ENCODE results near the gene IST1. TPM values are rescaled to one million over a fixed set of nuclear protein-coding genes. Genes with fewer than 3 reads are reported as not detected.

IST1 gene
- total and polyA plus RNA-seq, 2 donors (not counting 1 experiment from before 2014, with no cell fraction given): 139 to 221 TPM

DNA sequence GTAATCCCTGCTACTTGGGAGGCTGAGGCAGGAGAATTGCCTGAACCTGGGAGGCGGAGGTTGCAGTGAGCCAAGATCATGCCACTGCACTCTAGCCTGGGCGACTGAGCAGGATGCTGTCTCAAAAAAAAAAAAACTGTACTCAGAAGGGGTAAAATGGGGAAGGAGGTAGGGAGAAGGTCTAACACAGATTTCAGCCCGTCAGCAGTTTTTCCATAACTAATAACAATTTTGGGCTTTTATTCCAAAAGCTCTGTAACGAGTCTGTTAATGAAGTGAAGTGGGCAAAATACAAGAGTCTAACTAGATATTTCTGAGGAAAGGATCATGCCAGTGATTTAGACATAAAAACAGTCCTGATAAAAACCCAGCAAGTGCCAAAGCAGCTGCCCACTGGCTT, 22.1 kb upstream of the IST1 start:
- Histone ChIP-seq H3K36me3 (ENCODE audit: control insufficient read depth, insufficient read depth, low read length) (no peaks in the 10 kb centered on the region), H3K9me3 (ENCODE audit: control insufficient read depth, insufficient read depth, low read depth, low read length) (no peaks in the 10 kb centered on the region), H4K20me1 (ENCODE audit: control insufficient read depth, extremely low read depth, insufficient read depth, low read length) (no peaks in the 10 kb centered on the region), H3K9ac (ENCODE audit: insufficient read depth, low read length) (no peak overlapping the region), H3K4me3 (replicated peaks in 1 of 4; ENCODE audit: control extremely low read depth in 1 of 4, insufficient read depth in 1 of 4, low read depth in 3 of 4, low read length in 4 of 4) (no peak overlapping the region), H3K79me2 (ENCODE audit: control insufficient read depth, insufficient read depth, low read length) (no peaks in the 10 kb centered on the region), H3K4me1 (ENCODE audit: control insufficient read depth, extremely low read depth, insufficient read depth, low read length) (no peaks in the 10 kb centered on the region), H3K27ac (ENCODE audit: insufficient read depth, low read length) (no peak overlapping the region), H2AFZ (ENCODE audit: low read length) (no peak overlapping the region), H3K4me2 (ENCODE audit: extremely low read depth, insufficient read depth, low read length) (no peak overlapping the region), H3K27me3 (ENCODE audit: control insufficient read depth, insufficient read depth, low read length) (no peaks in the 10 kb centered on the region)
- TF ChIP-seq EZH2 (IDR thresholded peaks at IDR 0.05; ENCODE audit: low read length, missing control alignments): no peak
- TF ChIP-seq, protein P1, sequence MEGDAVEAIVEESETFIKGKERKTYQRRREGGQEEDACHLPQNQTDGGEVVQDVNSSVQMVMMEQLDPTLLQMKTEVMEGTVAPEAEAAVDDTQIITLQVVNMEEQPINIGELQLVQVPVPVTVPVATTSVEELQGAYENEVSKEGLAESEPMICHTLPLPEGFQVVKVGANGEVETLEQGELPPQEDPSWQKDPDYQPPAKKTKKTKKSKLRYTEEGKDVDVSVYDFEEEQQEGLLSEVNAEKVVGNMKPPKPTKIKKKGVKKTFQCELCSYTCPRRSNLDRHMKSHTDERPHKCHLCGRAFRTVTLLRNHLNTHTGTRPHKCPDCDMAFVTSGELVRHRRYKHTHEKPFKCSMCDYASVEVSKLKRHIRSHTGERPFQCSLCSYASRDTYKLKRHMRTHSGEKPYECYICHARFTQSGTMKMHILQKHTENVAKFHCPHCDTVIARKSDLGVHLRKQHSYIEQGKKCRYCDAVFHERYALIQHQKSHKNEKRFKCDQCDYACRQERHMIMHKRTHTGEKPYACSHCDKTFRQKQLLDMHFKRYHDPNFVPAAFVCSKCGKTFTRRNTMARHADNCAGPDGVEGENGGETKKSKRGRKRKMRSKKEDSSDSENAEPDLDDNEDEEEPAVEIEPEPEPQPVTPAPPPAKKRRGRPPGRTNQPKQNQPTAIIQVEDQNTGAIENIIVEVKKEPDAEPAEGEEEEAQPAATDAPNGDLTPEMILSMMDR (conservative IDR thresholded peaks at IDR 0.05 in 1 of 2, IDR thresholded peaks at IDR 0.05 in 1 of 2; ENCODE audit: low read depth in 1 of 2, low read length in 2 of 2): no peak
- DNase-seq (ENCODE audit: low read depth in 2 of 2): no peak

DNA sequence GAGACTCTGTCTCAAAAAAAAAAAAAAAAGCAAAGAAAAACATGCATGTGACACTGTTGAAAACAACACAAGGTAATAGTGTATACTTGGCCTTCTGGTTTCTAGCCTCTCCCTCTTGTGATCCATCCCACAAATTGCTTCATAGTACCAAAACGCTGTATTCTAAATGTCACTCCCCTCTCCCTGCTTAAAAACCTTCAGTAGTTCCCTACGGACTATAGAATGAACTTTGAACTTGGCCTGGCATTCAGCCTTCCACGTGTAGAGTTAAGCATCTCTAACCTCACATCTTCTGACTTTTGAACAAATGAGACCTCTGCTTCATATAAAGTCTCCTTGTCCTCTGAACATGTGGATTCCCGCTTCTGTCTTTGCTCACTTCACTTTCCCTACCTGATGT, 16.4 kb upstream of the IST1 start:
- no peak overlapping the region for H3K4me2 ChIP-seq (ENCODE audit: extremely low read depth, insufficient read depth, low read length)
- H4K20me1 ChIP-seq (ENCODE audit: control insufficient read depth, extremely low read depth, insufficient read depth, low read length): no peaks in the 10 kb centered on the region
- no peak overlapping the region for H2AFZ ChIP-seq (ENCODE audit: low read length)
- H3K27ac ChIP-seq (ENCODE audit: insufficient read depth, low read length): no peak overlapping the region
- H3K79me2 ChIP-seq (ENCODE audit: control insufficient read depth, insufficient read depth, low read length): no peaks in the 10 kb centered on the region
- H3K4me3 ChIP-seq (replicated peaks in 1 of 4; ENCODE audit: control extremely low read depth in 1 of 4, insufficient read depth in 1 of 4, low read depth in 3 of 4, low read length in 4 of 4): no peak overlapping the region
- no peaks in the 10 kb centered on the region for H3K36me3 ChIP-seq (ENCODE audit: control insufficient read depth, insufficient read depth, low read length)
- DNase-seq (ENCODE audit: low read depth in 2 of 2): no peak
- TF ChIP-seq, protein P1 (conservative IDR thresholded peaks at IDR 0.05 in 1 of 2, IDR thresholded peaks at IDR 0.05 in 1 of 2; ENCODE audit: low read depth in 1 of 2, low read length in 2 of 2): no peak
- no peak for TF ChIP-seq EZH2 (IDR thresholded peaks at IDR 0.05; ENCODE audit: low read length, missing control alignments)
- H3K4me1 ChIP-seq (ENCODE audit: control insufficient read depth, extremely low read depth, insufficient read depth, low read length): peaks cover 2% of the 10 kb centered on the region
- no peaks in the 10 kb centered on the region for H3K9me3 ChIP-seq (ENCODE audit: control insufficient read depth, insufficient read depth, low read depth, low read length)
- H3K9ac ChIP-seq (ENCODE audit: insufficient read depth, low read length): no peak overlapping the region
- H3K27me3 ChIP-seq (ENCODE audit: control insufficient read depth, insufficient read depth, low read length): no peaks in the 10 kb centered on the region

DNA sequence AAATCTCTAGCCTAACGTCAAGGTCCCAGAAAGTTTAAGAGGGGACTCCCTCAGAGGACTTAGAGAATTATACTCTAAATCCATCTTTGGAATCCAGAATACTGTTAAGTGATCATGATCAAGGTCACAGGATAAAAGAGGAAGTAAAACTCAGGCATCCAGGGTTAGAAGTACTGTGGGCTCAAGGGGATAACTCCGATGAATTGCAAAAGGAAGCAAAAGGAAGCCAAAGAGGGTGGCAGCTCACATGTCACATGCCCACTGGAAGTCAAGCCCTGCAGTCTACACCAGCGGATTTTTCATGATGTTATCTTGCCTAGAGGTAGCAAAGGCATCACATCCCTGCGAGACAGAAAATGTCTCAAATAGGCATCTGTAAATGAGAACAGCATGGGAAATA, 15.2 kb upstream of the IST1 start:
- H3K4me3 ChIP-seq (replicated peaks in 1 of 4; ENCODE audit: control extremely low read depth in 1 of 4, insufficient read depth in 1 of 4, low read depth in 3 of 4, low read length in 4 of 4): no peak overlapping the region
- no peaks in the 10 kb centered on the region for H3K79me2 ChIP-seq (ENCODE audit: control insufficient read depth, insufficient read depth, low read length)
- H3K4me2 ChIP-seq (ENCODE audit: extremely low read depth, insufficient read depth, low read length): no peak overlapping the region
- no peaks in the 10 kb centered on the region for H4K20me1 ChIP-seq (ENCODE audit: control insufficient read depth, extremely low read depth, insufficient read depth, low read length)
- no peaks in the 10 kb centered on the region for H3K27me3 ChIP-seq (ENCODE audit: control insufficient read depth, insufficient read depth, low read length)
- no peak for DNase-seq (ENCODE audit: low read depth in 2 of 2)
- no peak overlapping the region for H2AFZ ChIP-seq (ENCODE audit: low read length)
- no peak overlapping the region for H3K27ac ChIP-seq (ENCODE audit: insufficient read depth, low read length)
- no peak overlapping the region for H3K9ac ChIP-seq (ENCODE audit: insufficient read depth, low read length)
- no peaks in the 10 kb centered on the region for H3K36me3 ChIP-seq (ENCODE audit: control insufficient read depth, insufficient read depth, low read length)
- TF ChIP-seq EZH2 (IDR thresholded peaks at IDR 0.05; ENCODE audit: low read length, missing control alignments): no peak
- TF ChIP-seq, protein P1 (conservative IDR thresholded peaks at IDR 0.05 in 1 of 2, IDR thresholded peaks at IDR 0.05 in 1 of 2; ENCODE audit: low read depth in 1 of 2, low read length in 2 of 2): no peak
- H3K9me3 ChIP-seq (ENCODE audit: control insufficient read depth, insufficient read depth, low read depth, low read length): no peaks in the 10 kb centered on the region
- peaks cover 2% of the 10 kb centered on the region for H3K4me1 ChIP-seq (ENCODE audit: control insufficient read depth, extremely low read depth, insufficient read depth, low read length)

Measured in fibroblast of lung (primary cell).